Nephron progenitor cell (in vitro differentiated cells): Measurements from ENCODE around the gene ARHGAP8.

Experiments used
- DNase-seq: peaks from one replicate; pipeline ENCODE4 v3.0.0; 2021
- H3K27ac Mint-ChIP-seq: 2 replicates; pipeline ENCODE4 v1.8.0; 2021; ENCODE audit warnings: mild to moderate bottlenecking, moderate library complexity, mixed read lengths
- H3K27me3 Mint-ChIP-seq: 2 replicates; pipeline ENCODE4 v1.8.0; 2021; ENCODE audit warnings: mild to moderate bottlenecking, low read depth, mixed read lengths; ENCODE audit not compliant: poor library complexity
- H3K36me3 Mint-ChIP-seq: 2 replicates; pipeline ENCODE4 v1.8.0; 2021; ENCODE audit warnings: low read depth, mixed read lengths
- H3K4me1 Mint-ChIP-seq: 2 replicates; pipeline ENCODE4 v1.8.0; 2021; ENCODE audit warnings: mixed read lengths
- H3K4me3 Mint-ChIP-seq: 2 replicates; pipeline ENCODE4 v1.8.0; 2021; ENCODE audit warnings: mild to moderate bottlenecking, moderate library complexity, mixed read lengths
- H3K9me3 Mint-ChIP-seq: 2 replicates; pipeline ENCODE4 v1.8.0; 2021; ENCODE audit warnings: mild to moderate bottlenecking, moderate library complexity, mixed read lengths
- TF ChIP-seq, protein P1 (sequence below): fragments of 200-600 bp; sonication (generic); IDR thresholded peaks from 2 replicates; pipeline ENCODE4 v1.5.0; 2021; ENCODE audit warnings: antibody characterized with exemption

ARHGAP8 gene

DNA sequence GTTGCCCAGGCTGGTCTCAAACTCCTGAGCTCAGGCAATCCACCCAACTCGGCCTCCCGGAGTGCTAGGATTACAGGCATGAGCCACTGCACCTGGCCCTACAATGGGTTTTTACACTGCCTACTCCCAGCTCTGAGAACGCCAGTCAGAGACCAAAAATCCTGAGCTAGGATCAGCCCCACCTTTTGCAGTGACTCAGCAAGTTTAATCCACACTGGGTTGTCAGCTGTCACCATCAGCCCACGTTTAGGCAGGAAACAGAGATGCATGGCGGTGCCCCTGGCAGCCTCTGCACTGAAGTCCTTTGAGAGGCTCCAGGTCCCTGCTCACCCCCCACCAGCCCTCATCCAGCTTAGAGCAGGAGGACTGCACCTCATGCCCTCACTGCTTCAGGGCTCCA lies 117.6 kb downstream of the ARHGAP8 start:
- no peak overlapping the region for H3K27ac Mint-ChIP-seq
- no peak for DNase-seq

DNA sequence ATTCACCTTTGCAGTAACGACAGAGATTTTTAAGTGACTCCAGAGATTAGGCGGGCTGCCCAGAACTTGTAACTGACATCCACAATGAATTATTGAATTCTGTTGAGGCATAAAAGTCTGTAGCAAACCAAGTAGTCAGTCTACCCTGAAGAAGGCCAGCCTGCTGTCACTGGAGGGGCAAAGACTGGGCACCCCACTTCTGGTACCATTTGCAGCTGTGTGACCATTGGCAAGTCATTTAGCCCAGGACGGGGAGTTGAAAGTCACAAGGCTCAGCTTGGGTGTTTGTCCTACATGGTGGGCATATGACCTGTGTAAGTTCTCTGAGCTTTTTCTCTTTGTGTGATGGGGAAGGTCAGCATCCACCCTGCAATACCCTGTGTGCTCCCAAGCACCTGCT lies 119.4 kb downstream of the ARHGAP8 start:
- Mint-ChIP-seq H3K36me3 (peaks cover 69% of the 10 kb centered on the region), H3K9me3 (peaks cover 30% of the 10 kb centered on the region), H3K27ac (no peak overlapping the region), H3K4me3 (no peak overlapping the region), H3K4me1 (peaks cover 21% of the 10 kb centered on the region), H3K27me3 (no peaks in the 10 kb centered on the region)
- DNase-seq = no peak
- TF ChIP-seq, protein P1, sequence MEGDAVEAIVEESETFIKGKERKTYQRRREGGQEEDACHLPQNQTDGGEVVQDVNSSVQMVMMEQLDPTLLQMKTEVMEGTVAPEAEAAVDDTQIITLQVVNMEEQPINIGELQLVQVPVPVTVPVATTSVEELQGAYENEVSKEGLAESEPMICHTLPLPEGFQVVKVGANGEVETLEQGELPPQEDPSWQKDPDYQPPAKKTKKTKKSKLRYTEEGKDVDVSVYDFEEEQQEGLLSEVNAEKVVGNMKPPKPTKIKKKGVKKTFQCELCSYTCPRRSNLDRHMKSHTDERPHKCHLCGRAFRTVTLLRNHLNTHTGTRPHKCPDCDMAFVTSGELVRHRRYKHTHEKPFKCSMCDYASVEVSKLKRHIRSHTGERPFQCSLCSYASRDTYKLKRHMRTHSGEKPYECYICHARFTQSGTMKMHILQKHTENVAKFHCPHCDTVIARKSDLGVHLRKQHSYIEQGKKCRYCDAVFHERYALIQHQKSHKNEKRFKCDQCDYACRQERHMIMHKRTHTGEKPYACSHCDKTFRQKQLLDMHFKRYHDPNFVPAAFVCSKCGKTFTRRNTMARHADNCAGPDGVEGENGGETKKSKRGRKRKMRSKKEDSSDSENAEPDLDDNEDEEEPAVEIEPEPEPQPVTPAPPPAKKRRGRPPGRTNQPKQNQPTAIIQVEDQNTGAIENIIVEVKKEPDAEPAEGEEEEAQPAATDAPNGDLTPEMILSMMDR = no peak

More for the DNA sequence above, 117.6 kb downstream of the ARHGAP8 start:
- TF ChIP-seq, protein P1 = no peak
- Mint-ChIP-seq H3K9me3 (peaks cover 21% of the 10 kb centered on the region), H3K27me3 (no peaks in the 10 kb centered on the region), H3K36me3 (peaks cover 53% of the 10 kb centered on the region), H3K4me3 (no peak overlapping the region), H3K4me1 (peaks cover 21% of the 10 kb centered on the region)

GRCh38 chr22:44876921-44877320 lies 124.5 kb downstream of the ARHGAP8 start:
- peaks cover 6% of the 10 kb centered on the region for H3K4me1 Mint-ChIP-seq
- no peak for DNase-seq
- TF ChIP-seq, protein P1 = no peak
- peak overlapping the region; percentile 6 for H3K27ac Mint-ChIP-seq
- no peaks in the 10 kb centered on the region for H3K27me3 Mint-ChIP-seq
- peaks cover 89% of the 10 kb centered on the region for H3K36me3 Mint-ChIP-seq
- H3K9me3 Mint-ChIP-seq = peaks cover 38% of the 10 kb centered on the region
- no peak overlapping the region for H3K4me3 Mint-ChIP-seq

DNA sequence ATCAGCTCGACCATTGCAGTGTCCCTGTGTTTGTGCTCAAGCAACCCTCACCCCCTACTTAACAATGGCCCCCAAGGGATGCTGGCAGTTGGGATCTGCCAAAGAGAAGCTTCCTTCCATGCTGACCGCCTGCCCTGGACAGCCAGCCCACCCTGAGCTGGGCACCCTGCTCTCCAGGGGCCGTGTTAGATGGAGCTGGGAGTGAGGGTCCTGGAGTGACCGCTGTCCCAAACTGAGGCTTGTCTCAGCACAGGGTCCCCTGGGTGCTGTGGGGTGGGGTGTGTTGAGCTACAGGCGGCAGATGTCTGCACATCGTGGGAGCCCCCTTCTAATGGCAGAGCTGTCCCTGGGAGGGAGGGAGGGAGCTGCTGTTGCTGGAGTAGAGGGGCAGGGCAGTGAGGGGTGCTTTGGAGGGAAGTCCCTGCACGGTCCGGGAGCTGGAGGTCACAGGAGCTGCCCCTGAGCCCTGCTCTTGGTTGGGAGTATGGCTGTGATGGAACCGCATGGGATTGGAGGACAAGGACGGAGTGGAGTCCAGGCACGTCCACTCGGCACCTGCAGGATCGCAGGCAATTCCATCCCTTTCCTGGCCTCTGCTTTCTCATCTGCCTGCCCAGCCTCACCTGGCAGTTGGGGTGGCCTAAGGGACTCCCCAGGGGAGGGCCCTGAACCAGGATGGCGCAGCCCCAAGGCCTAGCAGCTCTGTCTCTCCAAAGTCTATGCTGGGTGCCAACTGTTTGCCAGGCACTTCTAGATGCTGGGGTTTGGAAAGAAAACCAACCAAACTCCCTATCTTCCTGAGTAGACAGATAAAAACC lies 126.3 kb downstream of the ARHGAP8 start:
- peaks cover 26% of the 10 kb centered on the region for H3K9me3 Mint-ChIP-seq
- no peak for DNase-seq
- TF ChIP-seq, protein P1 = no peak
- H3K27ac Mint-ChIP-seq = peak overlapping the region; percentile 32
- H3K4me3 Mint-ChIP-seq = no peak overlapping the region
- peaks cover 78% of the 10 kb centered on the region for H3K36me3 Mint-ChIP-seq
- peaks cover 6% of the 10 kb centered on the region for H3K4me1 Mint-ChIP-seq
- no peaks in the 10 kb centered on the region for H3K27me3 Mint-ChIP-seq

- no peak overlapping the region for H3K4me3 Mint-ChIP-seq
Observed at GRCh38 chr22:44879301-44879680, 126.9 kb downstream of the ARHGAP8 start.

More at GRCh38 chr22:44879301-44879680, 126.9 kb downstream of the ARHGAP8 start:
- TF ChIP-seq, protein P1 = no peak
- peak overlapping the region; percentile 32 for H3K27ac Mint-ChIP-seq
- no peaks in the 10 kb centered on the region for H3K27me3 Mint-ChIP-seq
- peaks cover 26% of the 10 kb centered on the region for H3K9me3 Mint-ChIP-seq
- H3K4me1 Mint-ChIP-seq = peaks cover 6% of the 10 kb centered on the region
- H3K36me3 Mint-ChIP-seq = peaks cover 74% of the 10 kb centered on the region
- DNase-seq = no peak
